ENCODE data around the gene DCAF11. TPM values are rescaled to one million over a fixed set of nuclear protein-coding genes. Genes with fewer than 3 reads are reported as not detected.

DCAF11 gene
- total and polyA plus RNA-seq, 2 donors (not counting 1 experiment from before 2014, with no cell fraction given): 64.5 to 96.3 TPM

GRCh38 chr14:24110060-24110459 lies 4.5 kb upstream of the DCAF11 start:
- no peak overlapping the region for H3K9ac ChIP-seq (ENCODE audit: low read length)
- intact Hi-C loops (cut with micrococcal nuclease): loop anchor here (10.0 kb wide), 1 partner anchor 555 kb away; the partner anchor contains the start of genes THTPA and ZFHX2
- H4K20me1 ChIP-seq (ENCODE audit: control insufficient read depth, insufficient read depth, low read length, poor library complexity, severe bottlenecking): no peaks in the 10 kb centered on the region
- H3K9me3 ChIP-seq (ENCODE audit: control extremely low read depth in 1 of 3, control insufficient read depth in 2 of 3, insufficient read depth in 1 of 3, low read length in 2 of 3): no peaks in the 10 kb centered on the region
- H3K27me3 Mint-ChIP-seq: no peaks in the 10 kb centered on the region
- WGBS (ENCODE audit: insufficient coverage): 96% methylated on average over 6 of the region's 9 CpGs
- DNase-seq: no peak
- no peak overlapping the region for H3K4me2 ChIP-seq (replicated peaks; ENCODE audit: low read depth, low read length, poor library complexity, severe bottlenecking)
- ChIA-PET CTCF (interaction anchor here (0.7 to 11.7 kb wide), 28 partner anchors 9 to 478 kb away, joined by 3 to 292 read pairs (median 5); partner anchors contain the start of genes CARMIL3, DHRS1, IRF9 and NOP9), POLR2A (interaction anchor here (0.7 to 4.1 kb wide), 3 partner anchors 15 to 26 kb away, joined by 3 to 23 read pairs (median 3); partner anchors contain the start of genes PCK2 and PSME1)
- no peaks in the 10 kb centered on the region for H3K36me3 ChIP-seq (replicated peaks in 1 of 2; ENCODE audit: control extremely low read depth in 1 of 2, control insufficient read depth in 1 of 2, extremely low read depth in 1 of 2, insufficient read depth in 2 of 2, low read length in 1 of 2)
- no peak overlapping the region for H3K4me3 Mint-ChIP-seq
- H3K79me2 ChIP-seq (ENCODE audit: control insufficient read depth, insufficient read depth, low read length): peaks cover 28% of the 10 kb centered on the region
- no peak for ATAC-seq (ENCODE audit: low read depth)
- TF ChIP-seq CTCF (IDR thresholded peaks at IDR 0.05) (no peak), EZH2 (IDR thresholded peaks at IDR 0.05; ENCODE audit: borderline replicate concordance, insufficient read depth, low read depth, low read length, poor library complexity, severe bottlenecking) (no peak)
- H3K4me1 ChIP-seq (ENCODE audit: control insufficient read depth in 2 of 2, insufficient read depth in 2 of 2, low read length in 2 of 2): peaks cover 11 to 17% of the 10 kb centered on the region in 2 donors
- H3K4me3 ChIP-seq (ENCODE audit: control extremely low read depth in 1 of 5, extremely low read depth in 1 of 5, insufficient read depth in 1 of 5, low read depth in 2 of 5, low read length in 4 of 5): no peak overlapping the region
- no peaks in the 10 kb centered on the region for H3K9me3 Mint-ChIP-seq (ENCODE audit: insufficient read depth)
- peaks cover 14% of the 10 kb centered on the region for H3K4me1 Mint-ChIP-seq
- H3K27me3 ChIP-seq (replicated peaks in 1 of 4; ENCODE audit: control extremely low read depth in 1 of 4, control insufficient read depth in 3 of 4, insufficient read depth in 4 of 4, low read length in 3 of 4): no peaks in the 10 kb centered on the region
- H2AFZ ChIP-seq (ENCODE audit: insufficient read depth, low read depth, low read length, poor library complexity, severe bottlenecking): no peak overlapping the region
- H3K27ac Mint-ChIP-seq: no peak overlapping the region
- no peak overlapping the region for H3K27ac ChIP-seq (ENCODE audit: low read length in 2 of 2)

DNA sequence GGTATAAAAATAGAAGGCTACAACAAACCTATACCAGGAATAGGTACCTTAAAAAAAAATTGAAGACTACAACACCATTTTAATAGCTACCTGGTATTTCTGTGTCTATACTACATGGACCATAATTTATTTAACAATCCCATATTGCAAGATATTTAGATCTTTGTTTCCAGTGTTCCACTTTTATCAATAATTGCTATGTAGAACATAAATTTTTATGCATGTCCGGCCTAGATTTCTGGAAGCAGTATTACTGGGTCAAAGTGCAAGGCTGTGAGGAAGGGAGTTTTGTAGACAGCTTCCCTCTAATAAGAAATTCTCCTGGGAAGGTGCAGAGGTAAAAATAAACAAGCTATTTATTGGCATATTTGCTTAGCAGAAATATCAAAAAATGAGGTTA lies 4.1 kb upstream of the DCAF11 start:
- no peak overlapping the region for H3K4me3 ChIP-seq (ENCODE audit: control extremely low read depth in 1 of 5, extremely low read depth in 1 of 5, insufficient read depth in 1 of 5, low read depth in 2 of 5, low read length in 4 of 5)

More for the DNA sequence above, 4.1 kb upstream of the DCAF11 start:
- TF ChIP-seq CTCF (IDR thresholded peaks at IDR 0.05): no peak
- no peak for TF ChIP-seq EZH2 (IDR thresholded peaks at IDR 0.05; ENCODE audit: borderline replicate concordance, insufficient read depth, low read depth, low read length, poor library complexity, severe bottlenecking)
- Histone ChIP-seq H3K4me1 (ENCODE audit: control insufficient read depth in 2 of 2, insufficient read depth in 2 of 2, low read length in 2 of 2) (peaks cover 12 to 20% of the 10 kb centered on the region in 2 donors), H3K9me3 (ENCODE audit: control extremely low read depth in 1 of 3, control insufficient read depth in 2 of 3, insufficient read depth in 1 of 3, low read length in 2 of 3) (no peaks in the 10 kb centered on the region), H3K27ac (ENCODE audit: low read length in 2 of 2) (no peak overlapping the region), H4K20me1 (ENCODE audit: control insufficient read depth, insufficient read depth, low read length, poor library complexity, severe bottlenecking) (peaks cover 4% of the 10 kb centered on the region), H3K27me3 (replicated peaks in 1 of 4; ENCODE audit: control extremely low read depth in 1 of 4, control insufficient read depth in 3 of 4, insufficient read depth in 4 of 4, low read length in 3 of 4) (no peaks in the 10 kb centered on the region), H3K36me3 (replicated peaks in 1 of 2; ENCODE audit: control extremely low read depth in 1 of 2, control insufficient read depth in 1 of 2, extremely low read depth in 1 of 2, insufficient read depth in 2 of 2, low read length in 1 of 2) (no peaks in the 10 kb centered on the region), H3K79me2 (ENCODE audit: control insufficient read depth, insufficient read depth, low read length) (peaks cover 32% of the 10 kb centered on the region), H2AFZ (ENCODE audit: insufficient read depth, low read depth, low read length, poor library complexity, severe bottlenecking) (no peak overlapping the region), H3K9ac (ENCODE audit: low read length) (no peak overlapping the region), H3K4me2 (replicated peaks; ENCODE audit: low read depth, low read length, poor library complexity, severe bottlenecking) (no peak overlapping the region)
- ChIA-PET CTCF (interaction anchor here (0.7 to 11.7 kb wide), 21 partner anchors 10 to 321 kb away, joined by 3 to 292 read pairs (median 5); partner anchors contain the start of genes CARMIL3, DHRS1, IRF9 and NOP9), POLR2A (interaction anchor here (0.6 to 4.1 kb wide), 2 partner anchors 11 to 16 kb away, joined by 5 to 23 read pairs; partner anchors contain the start of gene PCK2)
- H3K27ac Mint-ChIP-seq: no peak overlapping the region
- peaks cover 19% of the 10 kb centered on the region for H3K4me1 Mint-ChIP-seq
- H3K9me3 Mint-ChIP-seq (ENCODE audit: insufficient read depth): no peaks in the 10 kb centered on the region
- no peaks in the 10 kb centered on the region for H3K27me3 Mint-ChIP-seq
- DNase-seq: no peak
- intact Hi-C loops (cut with micrococcal nuclease): loop anchor here (10.0 kb wide), 1 partner anchor 556 kb away; the partner anchor contains the start of genes THTPA and ZFHX2
- WGBS (ENCODE audit: insufficient coverage): no CpG with 5 or more reads among the region's 1 CpG
- no peak overlapping the region for H3K4me3 Mint-ChIP-seq
- no peak for ATAC-seq (ENCODE audit: low read depth)
